Stomach (tissue), 9 donors: Measurements from ENCODE around the gene PRKCA. TPM values are rescaled to one million over a fixed set of nuclear protein-coding genes. Genes with fewer than 3 reads are reported as not detected.
A peak's percentile ranks its signal among the peaks of the same experiment; 100 is the strongest.

ENCODE experiments used
- DNase-seq, 2 donors: peaks; one replicate each; pipeline versions ENCODE4 v3.0.0 to v3.0.0-alpha.2; 2013 to 2019
- H3K27ac ChIP-seq, 5 donors: fragments of 200-600 bp in 4 of 5; sonication (generic) in 4 of 5; one replicate each; pipeline ENCODE4 v1.5.1; 2013 to 2019; ENCODE audit warnings: mild to moderate bottlenecking in 1 of 5, moderate library complexity in 1 of 5
- H3K27me3 ChIP-seq, 3 donors: fragments of 200-600 bp; sonication (generic); one replicate each; pipeline ENCODE4 v1.5.1; 2017 to 2019; ENCODE audit warnings: mixed run types in 1 of 3
- H3K36me3 ChIP-seq, 4 donors: fragments of 200-600 bp; sonication (generic); 1 replicate in 3 of 4; 2 replicates in 1 of 4; pipeline ENCODE4 v1.5.1; 2016 to 2019
- H3K4me1 ChIP-seq, 4 donors: fragments of 200-600 bp; sonication (generic); one replicate each; pipeline ENCODE4 v1.5.1; 2016 to 2019
- H3K4me3 ChIP-seq, 4 donors: fragments of 200-600 bp; sonication (generic) in 3 of 4; one replicate each; pipeline ENCODE4 v1.5.1; 2016 to 2019; ENCODE audit warnings: mild to moderate bottlenecking in 1 of 4
- H3K9me3 ChIP-seq, 4 donors: fragments of 200-600 bp; sonication (generic); one replicate each; pipeline ENCODE4 v1.5.1; 2016 to 2019
- EP300 ChIP-seq: sonication (generic); formaldehyde crosslinking; IDR thresholded peaks from one replicate; pipeline ENCODE4 v1.6.1; 2017; ENCODE audit warnings: antibody characterized with exemption
- POLR2A ChIP-seq, 4 donors: fragments of 450-650 bp; IDR thresholded peaks; one replicate each; pipeline ENCODE4 v1.6.1; 2016; ENCODE audit warnings: antibody characterized with exemption in 4 of 4, control low read depth in 2 of 4, mild to moderate bottlenecking in 1 of 4, moderate library complexity in 1 of 4
- POLR2AphosphoS5 ChIP-seq, 3 donors: sonication (generic); formaldehyde crosslinking; IDR thresholded peaks; one replicate each; pipeline ENCODE4 v1.6.1; 2016; ENCODE audit warnings: antibody characterized with exemption in 3 of 3
- WGBS, 5 donors: extraction: QIAGEN DNeasy Blood & Tissue Kit in 3 of 5; methylation state at CpG; one replicate each; pipeline versions ENCODE4 v1.1.5 to v1.1.7; 2013 to 2018; 5-methylcytosine and 5-hydroxymethylcytosine counted together
- intact Hi-C: fragments of 100-400 bp; cut with DNase I; formaldehyde crosslinking; loops from one replicate; pipeline ENCODE4 v1.15.1; 2023; ENCODE audit warnings: low total_unique reads
- polyA plus RNA-seq, 3 donors: library from polyadenylated mRNA; stranded (reverse); fragments of 200-250 nt; gene quantifications; one replicate each; pipeline ENCODE4 v1.2.3, GENCODE V29; 2013
- total RNA-seq, 5 donors: library from RNA; depleted of rRNA; stranded (reverse); fragments of >200 nt; gene quantifications; one replicate each; pipeline versions ENCODE4 v1.1.0 to v1.2.3, GENCODE V29; 2014 to 2016
- TF ChIP-seq, protein P1 (sequence below), 7 experiments: fragments of 450-650 bp in 4 of 7; fragments of 200-600 bp in 3 of 7; sonication (generic) in 3 of 7; IDR thresholded peaks; one replicate each; pipeline ENCODE4 v1.5.1; 2016 to 2019; ENCODE audit warnings: antibody characterized with exemption in 7 of 7, control low read depth in 2 of 7, mild to moderate bottlenecking in 1 of 7
- donor health status: healthy with polysubstance abuse.
- donor health status: Bipolar disorder and iron deficiency.
- donor health status: healthy.

The PRKCA gene
- total and polyA plus RNA-seq, 8 donors, result 2.1 to 41.1 (median 12.2) TPM

DNA sequence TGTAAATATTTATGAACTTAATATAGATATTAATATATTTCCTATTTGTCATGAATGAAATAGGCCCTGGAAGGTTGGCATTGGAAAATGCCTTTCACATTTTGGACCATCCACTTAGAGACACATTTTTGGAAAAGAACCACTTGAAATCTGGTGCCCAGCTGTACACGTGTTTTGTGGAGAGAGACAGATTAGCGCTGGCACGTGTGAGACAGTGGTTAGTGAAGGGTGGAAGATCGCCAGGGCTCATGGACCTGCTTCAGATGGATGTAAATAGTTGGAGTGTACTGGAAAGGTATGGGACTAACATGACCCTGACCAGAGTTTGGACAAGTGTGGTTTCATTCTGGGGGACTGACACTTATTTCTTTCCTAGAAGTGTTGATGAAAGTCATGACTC is 222.9 kb downstream of the PRKCA start:
- H3K9me3 ChIP-seq, result no peaks in the 10 kb centered on the region
- peak overlapping the region in 1 of 5 donors; percentile 20 for H3K27ac ChIP-seq
- intact Hi-C loops, result no loop called here
- H3K27me3 ChIP-seq, result no peaks in the 10 kb centered on the region
- TF ChIP-seq POLR2A (IDR thresholded peaks at IDR 0.05) (no peak), EP300 (no peak), POLR2AphosphoS5 (IDR thresholded peaks at IDR 0.05) (no peak)
- TF ChIP-seq, protein P1, sequence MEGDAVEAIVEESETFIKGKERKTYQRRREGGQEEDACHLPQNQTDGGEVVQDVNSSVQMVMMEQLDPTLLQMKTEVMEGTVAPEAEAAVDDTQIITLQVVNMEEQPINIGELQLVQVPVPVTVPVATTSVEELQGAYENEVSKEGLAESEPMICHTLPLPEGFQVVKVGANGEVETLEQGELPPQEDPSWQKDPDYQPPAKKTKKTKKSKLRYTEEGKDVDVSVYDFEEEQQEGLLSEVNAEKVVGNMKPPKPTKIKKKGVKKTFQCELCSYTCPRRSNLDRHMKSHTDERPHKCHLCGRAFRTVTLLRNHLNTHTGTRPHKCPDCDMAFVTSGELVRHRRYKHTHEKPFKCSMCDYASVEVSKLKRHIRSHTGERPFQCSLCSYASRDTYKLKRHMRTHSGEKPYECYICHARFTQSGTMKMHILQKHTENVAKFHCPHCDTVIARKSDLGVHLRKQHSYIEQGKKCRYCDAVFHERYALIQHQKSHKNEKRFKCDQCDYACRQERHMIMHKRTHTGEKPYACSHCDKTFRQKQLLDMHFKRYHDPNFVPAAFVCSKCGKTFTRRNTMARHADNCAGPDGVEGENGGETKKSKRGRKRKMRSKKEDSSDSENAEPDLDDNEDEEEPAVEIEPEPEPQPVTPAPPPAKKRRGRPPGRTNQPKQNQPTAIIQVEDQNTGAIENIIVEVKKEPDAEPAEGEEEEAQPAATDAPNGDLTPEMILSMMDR (IDR thresholded peaks at IDR 0.05), result no peak
- H3K4me1 ChIP-seq, result peaks cover 0 to 56% (median 28%) of the 10 kb centered on the region in 4 donors
- H3K4me3 ChIP-seq, result no peak overlapping the region
- H3K36me3 ChIP-seq, result no peaks in the 10 kb centered on the region
- 67 to 92% (median 87%) methylated on average over 4 of the region's 4 CpGs for WGBS, 5 donors
- no peak for DNase-seq

DNA sequence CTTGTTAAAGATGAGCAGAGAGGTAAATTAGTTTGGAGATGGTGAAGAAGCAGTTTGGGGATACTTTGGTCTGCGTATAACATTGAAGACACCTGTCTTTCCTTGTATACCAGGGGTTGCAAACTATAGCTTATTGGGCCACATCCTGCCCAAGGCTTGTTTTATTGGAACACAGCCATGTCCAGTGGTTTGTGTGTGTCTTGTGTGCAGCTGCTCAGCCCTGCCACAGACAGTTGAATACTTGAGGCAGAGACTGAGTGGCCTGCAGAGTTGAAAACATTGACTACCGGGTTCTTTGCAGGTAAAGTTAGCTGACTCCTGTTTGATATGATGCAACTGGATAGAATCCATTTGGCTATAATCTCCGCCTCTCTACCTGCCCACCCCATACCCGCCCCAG is 224.4 kb downstream of the PRKCA start:
- Histone ChIP-seq H3K4me1 (peaks cover 0 to 43% (median 20%) of the 10 kb centered on the region in 4 donors), H3K27ac (no peak overlapping the region), H3K27me3 (no peaks in the 10 kb centered on the region), H3K4me3 (no peak overlapping the region), H3K9me3 (no peaks in the 10 kb centered on the region), H3K36me3 (no peaks in the 10 kb centered on the region)
- no peak for DNase-seq
- no peak for TF ChIP-seq POLR2A (IDR thresholded peaks at IDR 0.05)
- TF ChIP-seq EP300, result no peak
- TF ChIP-seq, protein P1 (IDR thresholded peaks at IDR 0.05), result no peak
- no peak for TF ChIP-seq POLR2AphosphoS5 (IDR thresholded peaks at IDR 0.05)
- intact Hi-C loops, result no loop called here
- WGBS, 5 donors, result 85 to 93% (median 89%) methylated on average over 4 of the region's 4 CpGs

DNA sequence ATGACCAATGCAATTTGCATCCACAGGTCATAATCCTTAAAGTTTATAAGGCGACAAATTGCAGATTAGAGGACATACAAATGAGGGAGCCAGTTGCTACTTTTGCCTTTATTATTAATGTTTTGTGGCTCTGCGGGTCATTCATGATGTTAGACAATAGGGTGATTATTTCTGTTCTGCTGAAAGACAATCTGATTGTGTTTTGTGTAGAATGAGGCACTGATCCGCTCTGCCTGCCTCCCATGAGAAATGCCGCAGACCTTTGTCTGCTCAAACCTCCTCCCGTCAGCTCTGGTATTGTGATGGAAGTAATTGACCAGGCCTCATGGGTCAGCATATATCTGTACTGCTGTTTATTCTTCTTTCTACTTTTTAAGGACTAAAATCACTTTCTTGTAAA is 224.9 kb downstream of the PRKCA start:
- H3K9me3 ChIP-seq, result no peaks in the 10 kb centered on the region
- no peaks in the 10 kb centered on the region for H3K36me3 ChIP-seq
- no peak overlapping the region for H3K27ac ChIP-seq
- 88 to 97% (median 95%) methylated on average over 5 of the region's 5 CpGs for WGBS, 5 donors
- no peaks in the 10 kb centered on the region for H3K27me3 ChIP-seq
- peaks cover 0 to 38% (median 18%) of the 10 kb centered on the region in 4 donors for H3K4me1 ChIP-seq
- TF ChIP-seq POLR2A (IDR thresholded peaks at IDR 0.05) (no peak), EP300 (no peak), POLR2AphosphoS5 (IDR thresholded peaks at IDR 0.05) (no peak)
- TF ChIP-seq, protein P1 (IDR thresholded peaks at IDR 0.05), result no peak
- intact Hi-C loops, result no loop called here
- no peak overlapping the region for H3K4me3 ChIP-seq
- no peak for DNase-seq

DNA sequence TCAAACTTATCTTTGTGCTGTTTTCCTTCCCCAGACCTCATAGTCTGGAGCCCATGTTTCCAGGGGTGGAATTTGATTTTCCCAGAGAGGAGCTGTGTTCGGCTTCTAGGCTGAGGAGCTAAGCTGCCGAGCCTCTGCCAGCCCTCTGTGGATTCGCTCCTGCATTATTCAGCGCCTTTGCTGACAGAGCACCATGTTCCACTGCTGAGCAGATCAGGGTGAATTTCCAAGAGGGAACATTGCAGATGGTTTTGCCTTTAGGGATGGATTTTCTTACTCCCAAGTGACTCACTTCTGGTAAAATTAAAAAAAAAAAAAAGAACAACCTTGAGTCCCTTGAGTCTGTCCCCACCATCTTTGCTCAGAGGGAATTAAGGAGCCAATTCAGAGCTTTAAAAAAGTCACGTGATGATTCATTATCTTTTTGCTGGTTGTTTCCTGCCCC is 229.5 kb downstream of the PRKCA start:
- H3K36me3 ChIP-seq, result no peaks in the 10 kb centered on the region
- intact Hi-C loops, result no loop called here
- WGBS, 5 donors, result 83 to 95% (median 93%) methylated on average over 5 of the region's 5 CpGs
- no peaks in the 10 kb centered on the region for H3K27me3 ChIP-seq
- H3K27ac ChIP-seq, result no peak overlapping the region
- no peak overlapping the region for H3K4me3 ChIP-seq
- DNase-seq, result no peak
- H3K9me3 ChIP-seq, result no peaks in the 10 kb centered on the region
- peaks cover 8 to 25% (median 16%) of the 10 kb centered on the region in 4 donors for H3K4me1 ChIP-seq
- TF ChIP-seq, protein P1 (IDR thresholded peaks at IDR 0.05), result no peak
- TF ChIP-seq POLR2A (IDR thresholded peaks at IDR 0.05) (no peak), EP300 (no peak), POLR2AphosphoS5 (IDR thresholded peaks at IDR 0.05) (no peak)
